ENCODE data around the gene RBM34.

RBM34 gene

DNA sequence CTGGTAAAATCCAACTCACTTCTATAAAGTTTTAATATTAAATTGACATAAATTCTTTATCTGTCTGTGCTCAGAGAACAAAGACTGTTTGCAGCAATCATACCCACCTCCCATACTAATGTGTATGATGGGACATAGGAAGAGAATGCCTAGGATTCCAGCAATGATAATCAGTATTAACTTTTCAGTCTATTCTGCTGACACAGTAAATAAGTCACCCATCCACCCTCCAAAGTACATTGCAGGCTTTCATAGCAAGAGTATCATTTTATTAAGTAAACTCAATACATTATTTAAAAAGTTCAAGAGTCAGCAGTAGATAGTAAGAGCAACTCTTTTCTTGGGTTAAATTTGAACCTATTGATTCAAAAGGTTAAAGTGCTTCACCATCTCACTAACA is 8.8 kb downstream of the RBM34 start:
- DNase-seq, result no peak

DNA sequence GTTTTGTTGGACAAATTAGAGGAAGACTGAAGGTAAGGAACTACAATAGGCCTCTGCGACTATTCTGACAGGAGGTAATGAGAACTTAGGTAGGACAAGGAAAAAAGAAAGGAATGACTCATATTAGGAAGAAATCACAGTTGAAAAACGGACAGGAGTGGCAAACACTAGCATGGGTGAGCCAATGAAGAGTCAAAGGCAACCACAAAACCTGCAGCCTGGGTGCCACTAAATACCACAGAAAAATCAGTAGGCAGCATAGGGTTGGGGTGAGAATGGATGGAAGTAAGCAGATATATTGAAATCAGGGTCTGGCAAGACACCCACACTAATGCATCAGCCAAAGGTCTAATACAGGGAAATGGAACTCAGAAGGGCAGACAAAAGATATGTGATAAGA is 10.0 kb downstream of the RBM34 start:
- DNase-seq, result no peak

DNA sequence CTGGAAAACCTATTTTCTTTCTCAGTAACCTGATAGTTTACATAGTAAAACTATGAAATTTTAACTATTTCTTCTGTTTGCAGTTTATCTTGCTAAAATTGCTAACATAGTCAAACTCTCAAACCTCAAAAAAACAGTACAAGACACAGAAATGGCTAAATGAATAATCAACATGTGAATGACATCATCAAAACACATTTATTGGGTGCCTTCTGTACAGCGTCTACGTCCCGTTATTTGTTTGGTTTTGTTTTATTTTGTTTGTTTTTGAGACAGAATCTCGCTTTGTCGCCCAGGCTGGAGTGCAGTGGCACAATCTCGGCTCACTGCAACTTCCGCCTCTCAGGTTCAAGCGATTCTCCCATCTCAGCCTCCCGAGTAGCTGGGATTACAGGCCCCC is 11.2 kb downstream of the RBM34 start:
- DNase-seq, result no peak

DNA sequence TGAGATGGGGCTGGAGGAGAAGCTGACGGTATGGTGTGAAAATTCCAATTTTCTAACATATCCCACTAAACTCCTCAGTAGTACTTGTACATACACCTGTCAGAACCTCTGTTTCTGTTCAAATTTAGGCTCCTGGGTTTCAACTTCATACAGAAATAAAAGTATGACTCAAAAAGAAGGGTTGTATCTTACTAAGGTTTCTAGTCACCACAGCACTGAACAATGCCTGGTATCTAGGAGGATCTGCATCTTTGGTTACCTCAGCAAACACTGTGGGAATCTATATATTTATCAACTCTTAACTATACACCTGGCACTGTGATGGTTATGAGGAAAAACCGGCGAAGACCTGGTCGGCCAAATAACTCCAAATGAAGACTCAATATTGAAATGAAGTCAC is 13.8 kb downstream of the RBM34 start:
- DNase-seq, result no peak

DNA sequence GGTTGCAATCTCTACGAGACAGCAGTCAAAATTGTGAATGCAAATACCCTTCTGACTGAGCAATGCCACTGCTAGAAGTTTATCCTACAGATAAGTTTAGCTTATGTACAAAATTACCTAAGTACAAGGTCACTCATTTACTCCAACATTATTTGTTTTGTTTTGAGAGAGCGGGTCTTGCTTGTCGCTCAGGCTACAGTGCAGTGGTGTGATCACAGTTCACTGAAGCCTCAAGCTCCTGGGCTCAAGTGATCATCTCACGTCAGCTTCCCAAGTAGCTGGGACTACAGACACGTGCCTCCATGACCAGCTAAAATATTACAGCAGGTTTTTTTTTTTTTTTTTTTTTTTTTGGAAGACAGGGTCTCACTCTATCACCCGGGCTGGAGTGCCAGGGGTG is 15.4 kb downstream of the RBM34 start:
- no peak for DNase-seq

DNA sequence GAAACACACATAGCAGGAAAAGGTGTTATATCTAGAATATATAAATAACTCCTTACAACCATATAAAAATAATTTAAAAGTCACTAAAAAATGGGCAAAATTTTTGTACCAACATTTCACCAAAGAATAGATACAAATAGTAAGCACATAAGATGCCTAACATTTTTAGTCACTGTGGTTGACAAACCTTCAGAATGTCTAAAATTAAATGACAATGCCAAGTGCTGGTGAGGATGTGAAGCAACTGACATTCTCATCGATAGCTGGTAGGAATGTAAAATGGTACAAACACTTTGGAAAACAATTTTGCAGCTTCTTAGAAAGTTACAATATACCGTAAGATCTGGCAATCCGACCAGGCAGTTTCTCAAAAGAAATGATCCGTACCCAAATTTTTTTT is 18.1 kb downstream of the RBM34 start:
- DNase-seq, result no peak

DNA sequence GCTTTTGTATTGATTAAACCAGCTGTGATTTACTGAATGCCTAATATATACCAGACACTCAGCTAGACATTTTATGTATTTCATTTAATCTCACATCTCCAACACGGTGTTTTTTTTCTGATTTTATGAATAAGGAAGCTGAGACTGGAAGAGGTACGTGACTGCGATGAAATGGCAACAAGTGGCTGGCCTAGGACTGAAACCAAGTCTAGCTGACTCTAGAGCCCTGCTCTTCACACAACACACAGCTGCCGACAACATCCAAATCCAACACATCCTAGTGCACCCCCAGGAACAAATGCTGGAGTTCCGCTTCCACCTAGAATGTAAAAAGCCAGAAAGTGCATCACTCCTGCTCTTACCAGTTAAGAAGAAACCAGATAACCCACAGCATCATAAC is 21.7 kb downstream of the RBM34 start:
- DNase-seq, result no peak

DNA sequence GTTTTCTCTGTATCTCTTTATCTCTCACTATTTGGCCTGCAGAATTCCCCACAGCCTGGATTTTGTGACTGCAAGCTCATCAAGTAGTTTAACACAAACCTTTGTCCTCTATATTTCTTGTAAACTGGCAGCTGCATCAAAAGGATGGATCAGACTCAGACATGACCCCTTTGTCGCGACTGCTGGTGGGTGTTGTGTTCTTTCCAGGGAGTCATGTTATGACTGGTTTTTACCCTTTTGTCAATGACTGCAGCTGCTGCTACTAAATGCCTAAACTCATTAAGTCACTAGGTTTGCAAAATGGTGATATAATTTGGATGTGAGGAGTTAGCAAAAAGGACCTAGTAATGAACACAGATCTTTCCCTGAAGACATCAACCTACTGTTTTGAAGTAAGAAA is 22.2 kb downstream of the RBM34 start:
- no peak for DNase-seq

DNA sequence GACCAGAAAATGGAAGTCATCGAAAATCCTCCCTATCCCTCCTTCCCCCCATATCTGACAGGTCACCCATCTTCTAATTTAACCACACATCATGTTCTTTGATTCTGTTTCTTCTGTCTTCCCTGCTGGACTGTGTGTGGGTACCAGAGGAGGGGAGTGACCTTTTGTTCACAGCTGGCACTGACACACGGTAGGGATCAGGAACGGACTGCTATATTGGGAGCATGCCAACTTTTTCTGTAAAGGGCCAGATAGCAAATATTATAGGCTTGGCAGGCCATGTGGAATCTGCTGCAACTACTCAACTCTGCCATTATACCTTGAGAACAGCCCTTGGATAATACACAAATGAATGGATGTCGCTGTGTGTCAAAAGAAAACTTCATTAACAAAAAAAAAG is 24.9 kb downstream of the RBM34 start:
- DNase-seq, result no peak

DNA sequence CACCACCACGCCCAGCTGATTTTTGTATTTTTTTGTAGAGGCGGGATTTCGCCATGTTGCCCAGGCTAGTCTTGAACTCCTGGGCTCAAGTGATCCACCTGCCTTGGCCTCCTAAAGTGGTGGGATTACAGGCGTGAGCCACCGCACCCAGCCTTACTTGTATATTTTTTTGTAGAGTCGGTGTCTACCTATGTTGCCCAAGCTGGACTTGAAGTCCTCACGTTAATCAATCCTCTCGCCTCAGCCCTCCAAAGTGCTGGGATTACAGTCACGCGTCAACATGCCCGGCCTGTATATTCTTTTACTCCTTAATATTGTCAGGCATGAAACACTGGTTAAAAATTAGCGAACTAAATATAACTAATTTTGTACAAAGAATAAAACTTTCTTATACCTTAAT is 26.9 kb downstream of the RBM34 start:
- no peak for DNase-seq

DNA sequence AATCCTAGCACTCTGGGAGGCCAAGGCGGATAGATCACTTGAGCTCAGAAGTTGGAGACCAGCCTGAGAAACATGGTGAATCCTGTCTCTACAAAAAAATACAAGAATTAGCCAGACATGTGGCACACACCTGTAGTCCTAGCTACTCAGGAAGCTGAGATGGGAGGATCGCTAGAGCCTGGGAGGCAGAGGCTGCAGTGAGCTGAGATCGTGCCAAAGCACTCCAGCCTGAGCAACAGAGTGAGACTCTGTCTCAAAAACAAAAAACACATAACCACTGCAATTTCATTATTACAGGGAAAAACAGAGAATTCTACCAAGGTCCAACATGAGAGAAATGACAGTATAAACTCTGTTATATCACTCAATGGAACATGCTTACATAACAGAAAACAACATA is 28.0 kb downstream of the RBM34 start:
- no peak for DNase-seq

DNA sequence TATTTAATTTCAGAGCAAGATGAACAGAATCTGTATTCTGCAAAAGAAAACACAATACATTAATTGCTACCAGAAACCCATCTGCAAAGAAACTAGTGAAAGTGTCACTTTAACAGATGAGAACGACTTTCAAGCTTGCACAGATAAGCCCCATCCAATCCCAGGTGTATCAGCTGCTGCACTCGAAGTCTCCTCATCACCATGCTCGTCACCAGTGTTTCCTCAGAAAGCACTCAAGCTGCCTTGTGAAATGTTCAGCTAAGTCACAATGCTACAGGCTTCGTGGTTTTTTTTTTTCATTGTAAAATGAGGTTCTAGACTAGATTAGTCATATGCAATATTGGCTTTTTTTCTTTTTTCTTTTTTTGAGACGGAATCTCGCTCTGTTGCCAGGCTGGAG is 29.1 kb downstream of the RBM34 start:
- no peak for DNase-seq

DNA sequence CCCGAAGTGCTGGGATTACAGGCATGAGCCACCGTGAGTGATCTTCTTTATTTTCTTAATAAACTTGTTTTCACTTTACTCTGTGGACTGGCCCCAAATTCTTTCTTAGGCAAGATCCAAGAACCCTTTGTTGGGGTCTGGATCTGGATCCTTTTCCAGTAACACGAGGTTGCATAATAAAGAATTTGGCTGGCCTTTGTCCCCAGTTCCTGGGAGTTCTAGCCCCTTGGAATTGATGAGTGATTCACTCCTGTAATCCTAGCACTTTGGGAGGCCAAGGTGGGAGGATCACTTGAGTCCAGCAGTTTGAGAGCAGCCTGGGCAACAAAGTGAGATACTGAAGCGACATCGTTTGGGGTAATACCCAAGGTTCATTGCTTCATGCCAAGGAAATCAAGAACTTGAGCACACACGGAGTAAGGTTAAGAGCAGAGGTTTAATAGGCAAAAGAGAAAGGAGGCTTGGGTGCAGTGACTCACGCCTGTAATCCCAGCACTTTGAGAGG is 30.2 kb downstream of the RBM34 start:
- no peak for DNase-seq

DNA sequence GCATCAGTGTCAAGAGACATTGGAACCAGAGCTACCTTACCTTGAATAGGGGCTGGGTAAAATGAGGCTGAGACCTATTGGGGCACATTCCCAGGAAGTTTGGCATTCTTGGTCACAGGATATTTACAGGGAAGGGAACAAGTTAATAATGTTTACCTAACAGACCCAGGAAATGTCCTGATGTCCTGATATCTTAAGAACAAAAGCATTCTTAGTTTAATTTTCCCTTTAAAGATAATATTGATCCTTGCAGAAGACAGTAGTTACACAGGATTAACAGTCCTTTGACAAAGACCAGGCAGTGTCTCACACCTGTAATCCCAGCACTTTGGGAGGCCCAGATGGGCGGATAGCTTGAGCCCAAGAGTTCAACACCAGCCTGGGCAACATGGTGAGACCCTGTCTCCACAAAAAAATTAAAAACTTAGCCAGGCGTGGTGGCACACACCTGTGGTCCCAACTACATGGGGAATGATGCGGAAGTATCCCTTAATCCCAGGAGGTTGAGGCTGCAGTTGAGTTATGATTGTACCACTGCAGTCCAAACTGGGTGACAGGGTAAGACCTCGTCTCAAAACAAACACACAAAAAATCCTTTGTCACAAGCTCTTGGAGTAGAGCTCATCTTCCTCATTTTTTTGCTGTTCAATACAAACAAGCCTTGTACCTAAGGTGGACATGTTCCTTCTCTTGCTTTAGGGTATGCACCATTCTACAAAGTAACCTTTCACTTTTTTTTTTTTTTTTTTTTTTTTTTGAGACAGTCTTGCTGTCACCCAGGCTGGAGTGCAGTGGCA is 31.1 kb downstream of the RBM34 start:
- DNase-seq, result no peak

DNA sequence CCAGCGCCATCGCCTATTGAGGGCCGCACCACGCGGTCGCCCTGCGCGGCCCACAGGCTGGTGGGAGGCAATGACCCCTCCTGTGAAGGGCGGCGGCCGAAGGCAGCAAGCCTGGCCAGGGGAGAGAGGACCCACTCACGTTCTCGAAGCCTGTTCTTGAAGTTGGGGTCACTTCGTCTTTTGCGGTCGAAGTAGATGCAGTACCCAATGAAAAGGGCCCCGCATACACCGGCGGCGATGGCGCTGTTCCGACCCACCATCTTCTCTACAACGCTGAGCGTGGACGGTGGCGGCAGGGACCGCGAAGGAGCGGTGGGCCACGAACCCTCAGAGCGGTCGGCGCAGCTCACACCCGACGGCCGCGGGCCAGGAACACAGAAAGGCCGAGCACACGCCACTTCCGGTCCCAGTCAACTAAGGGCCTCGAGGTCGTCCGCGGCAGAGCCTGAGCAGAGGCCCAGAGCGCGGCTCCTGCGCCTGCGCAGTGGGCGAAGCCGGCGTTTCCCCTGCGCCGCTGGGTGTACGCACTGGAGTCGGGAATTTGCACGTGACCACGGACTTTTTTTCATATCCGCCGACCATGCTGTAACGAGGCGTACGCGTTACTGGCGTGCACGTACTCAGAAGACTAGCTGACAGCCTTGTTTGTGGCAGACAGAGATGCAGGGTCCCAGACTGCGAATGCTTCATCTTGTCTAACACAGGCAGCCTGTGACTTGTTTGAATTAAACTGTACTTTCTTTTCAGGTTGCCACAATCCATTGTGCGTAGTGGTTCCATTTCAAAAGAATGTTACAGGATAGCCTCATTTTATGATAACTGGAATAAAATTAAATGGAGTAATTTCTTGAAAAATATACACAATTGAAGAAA is 32.4 kb downstream of the RBM34 start, which contains the start of gene TOMM20:
Gene TOMM20, minus strand, starts transcription at position 382 of the 873 bp plus-strand sequence. Its CDS starts 122 bp downstream, at position 260.
- DNase-seq, result peak; percentile 97

DNA sequence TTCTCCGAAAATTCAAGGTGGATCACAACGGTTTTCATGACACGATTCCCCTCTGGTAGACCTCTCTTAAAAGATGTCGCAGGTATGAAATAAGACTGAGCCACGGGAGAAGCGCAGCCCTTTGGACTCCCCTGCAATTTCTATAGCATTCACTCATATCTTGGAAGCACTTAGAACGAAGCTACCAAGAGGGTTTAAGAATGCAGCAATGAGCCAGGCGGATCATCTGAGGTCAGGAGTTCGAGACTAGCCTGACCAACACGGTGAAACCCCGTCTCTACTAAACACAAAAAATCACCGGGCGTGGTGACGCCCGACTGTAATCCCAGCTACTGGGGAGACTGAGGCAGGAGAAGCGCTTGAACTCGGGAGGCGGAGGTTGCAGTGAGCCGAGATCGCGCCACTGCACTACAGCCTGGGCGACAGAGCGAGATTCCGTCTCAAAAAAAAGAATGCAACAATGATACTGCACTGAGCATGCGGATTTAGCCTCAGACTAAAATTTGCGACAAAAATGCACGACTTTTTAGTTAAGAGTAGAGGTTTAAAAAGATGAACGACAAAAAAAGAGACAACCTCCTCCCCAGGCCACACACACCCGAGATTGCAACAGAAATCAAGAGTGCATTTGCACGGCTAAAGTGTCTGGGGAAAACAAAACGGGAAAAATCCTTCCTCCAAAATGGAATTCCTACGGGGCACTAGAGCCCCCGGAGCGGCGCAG is 33.2 kb downstream of the RBM34 start:
- peak; percentile 40 for DNase-seq

DNA sequence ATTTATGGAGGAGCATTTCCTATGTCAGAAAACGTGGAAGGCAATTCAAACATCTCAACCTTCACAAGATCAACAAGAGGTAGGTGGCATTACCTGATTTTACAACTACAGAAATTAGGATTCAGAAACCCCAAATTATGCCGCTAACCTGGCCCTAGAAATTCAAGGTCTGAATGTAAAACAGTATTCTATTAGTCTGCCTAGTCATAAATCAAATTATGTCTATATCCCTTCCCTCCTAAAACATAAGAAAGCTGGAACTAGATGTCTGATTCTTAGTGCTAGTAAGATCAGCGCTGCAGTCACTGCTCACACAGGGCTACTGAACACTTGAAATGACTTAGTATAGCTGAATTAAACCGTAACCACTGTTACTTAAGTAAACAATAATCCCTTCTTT is 33.8 kb downstream of the RBM34 start:
- DNase-seq, result no peak

DNA sequence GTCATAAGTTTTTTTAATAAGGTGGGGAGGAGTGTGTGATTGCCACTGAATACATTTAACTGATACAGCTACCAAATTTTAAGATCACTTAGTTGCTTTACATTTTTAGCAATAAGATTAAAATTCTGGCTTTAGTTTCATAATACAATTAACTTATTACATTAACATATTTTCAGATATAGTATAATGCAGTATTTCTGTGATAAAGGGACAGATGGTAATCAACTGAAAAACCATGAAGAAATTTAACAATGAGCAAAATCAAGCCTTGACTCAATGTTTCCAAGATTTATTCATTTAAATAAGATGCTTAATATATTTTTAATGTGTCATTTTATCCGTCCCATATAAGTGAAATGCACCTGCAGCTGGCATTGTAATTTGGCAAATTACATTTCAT is 36.4 kb downstream of the RBM34 start:
- DNase-seq, result no peak

DNA sequence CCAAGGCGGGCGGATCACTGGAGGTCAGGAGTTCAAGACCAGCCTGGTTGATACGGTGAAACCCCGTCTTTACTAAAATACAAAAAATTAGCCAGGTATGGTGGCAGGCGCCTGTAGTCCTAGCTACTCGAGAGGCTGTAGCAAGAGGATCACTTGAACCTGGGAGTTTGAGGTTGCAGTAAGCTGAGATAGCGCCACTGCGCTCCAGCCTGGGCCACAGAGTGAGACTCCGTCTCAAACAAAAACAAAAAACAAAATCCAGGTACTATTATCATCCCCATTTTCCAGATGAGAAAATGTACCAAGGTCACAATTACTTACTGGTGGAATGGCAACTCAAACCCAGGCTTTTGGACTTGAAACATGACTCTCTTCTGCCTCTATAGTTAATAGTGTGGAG is 36.9 kb downstream of the RBM34 start:
- DNase-seq, result no peak

DNA sequence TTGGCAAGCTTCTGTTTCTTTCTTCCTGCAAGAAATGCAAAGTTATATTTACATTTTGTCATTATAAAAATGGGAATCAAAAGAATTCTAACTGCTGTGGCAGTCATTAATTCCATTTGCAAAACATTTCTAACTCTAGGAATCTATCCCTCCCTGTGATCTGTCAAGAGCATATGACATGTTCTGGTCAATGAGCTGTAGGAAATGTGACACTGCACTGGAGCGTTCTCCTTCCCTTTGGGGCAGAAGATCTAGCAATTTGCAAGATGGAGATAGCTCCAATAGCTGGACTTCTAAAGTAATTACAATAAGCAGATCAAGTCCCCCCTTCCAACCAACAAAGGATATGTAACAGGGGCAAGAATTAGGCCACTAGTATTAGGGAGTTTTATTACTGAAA is 38.7 kb downstream of the RBM34 start:
- no peak for DNase-seq

DNA sequence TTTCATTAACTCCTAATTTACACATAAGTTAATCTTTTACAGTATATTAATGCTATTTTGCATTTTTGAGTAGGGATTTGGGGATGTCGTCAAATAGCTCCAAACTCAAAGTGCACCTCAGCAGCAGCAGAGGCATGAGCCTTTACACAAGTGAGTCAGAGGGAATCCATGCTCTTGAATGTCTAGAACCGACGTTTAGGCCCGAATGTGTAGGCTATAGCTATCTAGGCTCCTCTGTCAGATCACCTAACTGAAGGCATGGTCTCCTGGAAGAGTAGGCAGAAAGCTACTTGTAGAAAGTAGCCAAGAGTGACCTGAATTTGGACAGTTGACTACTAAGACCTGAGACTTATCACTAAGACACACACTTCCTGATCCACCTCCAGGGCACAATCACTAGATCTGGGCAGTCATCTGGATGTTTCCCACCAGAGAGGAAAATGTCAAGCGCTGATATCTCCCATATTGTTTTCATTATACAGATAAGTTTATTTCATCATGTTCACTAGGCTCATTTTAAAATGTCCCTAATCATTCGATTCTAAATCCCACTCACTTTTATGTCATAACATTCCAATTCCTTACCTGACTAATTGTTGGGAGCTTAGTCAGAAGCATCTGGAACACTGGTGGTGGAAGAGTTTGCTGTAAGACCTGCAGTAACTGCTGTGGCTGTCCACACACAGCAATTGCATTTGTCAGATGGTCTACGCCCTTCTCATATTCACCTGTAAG is 47.7 kb downstream of the RBM34 start:
- DNase-seq, result no peak
